Measurements from ENCODE around the gene BANF1. TPM values are rescaled to one million over a fixed set of nuclear protein-coding genes. Genes with fewer than 3 reads are reported as not detected.

Gene BANF1
- total RNA-seq, 2 donors from 2014 or later = 44.4 to 62.3 TPM

DNA sequence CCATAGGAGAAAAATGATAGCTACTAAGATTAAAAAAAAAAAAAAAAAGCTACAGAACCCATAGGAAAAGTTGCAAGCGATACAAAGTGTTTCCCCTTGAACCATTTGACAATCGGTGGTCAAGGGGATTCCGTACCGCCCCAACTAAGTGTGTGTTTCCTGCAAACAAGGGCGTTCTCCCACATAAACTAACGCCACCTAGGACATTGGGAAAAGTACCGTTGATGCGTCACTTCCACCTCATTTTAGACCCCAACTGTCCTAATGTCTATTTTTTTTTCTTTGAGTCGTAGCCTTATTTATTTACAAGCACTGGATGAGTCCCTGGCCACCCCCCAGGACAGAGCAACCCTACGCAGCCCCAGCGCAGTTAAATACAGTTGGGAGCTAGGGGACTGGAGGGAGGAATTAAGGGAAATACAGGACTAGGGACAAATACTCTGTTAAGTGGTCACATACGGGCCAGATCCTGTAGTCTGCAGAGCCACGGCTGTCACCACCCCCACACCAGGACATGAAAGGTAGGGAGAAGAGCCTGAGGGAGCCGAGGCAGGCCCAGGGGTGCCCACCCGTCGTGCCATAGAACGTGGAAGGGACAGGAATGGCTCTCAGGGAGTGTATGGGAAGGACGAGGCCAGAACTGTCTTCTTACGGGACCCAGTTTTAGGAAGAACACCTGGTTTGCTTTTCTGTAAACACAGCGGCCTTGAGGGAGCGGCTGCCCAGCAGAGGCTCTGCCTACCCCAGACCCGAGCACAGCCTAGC, 19.3 kb upstream of the BANF1 start:
- Histone ChIP-seq H3K27me3 (no peaks in the 10 kb centered on the region), H3K27ac (peak overlapping the region in 1 of 4 donors; percentile 9), H3K4me3 (no peak overlapping the region), H3K4me1 (no peaks in the 10 kb centered on the region), H3K36me3 (replicated peaks in 1 of 2; ENCODE audit: insufficient read depth in 1 of 2, low read depth in 2 of 2) (peaks cover 1 to 2% of the 10 kb centered on the region in 2 donors), H3K9me3 (no peaks in the 10 kb centered on the region)
- TF ChIP-seq, protein P1, sequence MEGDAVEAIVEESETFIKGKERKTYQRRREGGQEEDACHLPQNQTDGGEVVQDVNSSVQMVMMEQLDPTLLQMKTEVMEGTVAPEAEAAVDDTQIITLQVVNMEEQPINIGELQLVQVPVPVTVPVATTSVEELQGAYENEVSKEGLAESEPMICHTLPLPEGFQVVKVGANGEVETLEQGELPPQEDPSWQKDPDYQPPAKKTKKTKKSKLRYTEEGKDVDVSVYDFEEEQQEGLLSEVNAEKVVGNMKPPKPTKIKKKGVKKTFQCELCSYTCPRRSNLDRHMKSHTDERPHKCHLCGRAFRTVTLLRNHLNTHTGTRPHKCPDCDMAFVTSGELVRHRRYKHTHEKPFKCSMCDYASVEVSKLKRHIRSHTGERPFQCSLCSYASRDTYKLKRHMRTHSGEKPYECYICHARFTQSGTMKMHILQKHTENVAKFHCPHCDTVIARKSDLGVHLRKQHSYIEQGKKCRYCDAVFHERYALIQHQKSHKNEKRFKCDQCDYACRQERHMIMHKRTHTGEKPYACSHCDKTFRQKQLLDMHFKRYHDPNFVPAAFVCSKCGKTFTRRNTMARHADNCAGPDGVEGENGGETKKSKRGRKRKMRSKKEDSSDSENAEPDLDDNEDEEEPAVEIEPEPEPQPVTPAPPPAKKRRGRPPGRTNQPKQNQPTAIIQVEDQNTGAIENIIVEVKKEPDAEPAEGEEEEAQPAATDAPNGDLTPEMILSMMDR (IDR thresholded peaks at IDR 0.05) = no peak
- TF ChIP-seq POLR2A (IDR thresholded peaks at IDR 0.05) = no peak
- intact Hi-C loops (cut with DNase I) = loop anchor here (5.0 kb wide), 1 partner anchor 101 kb away; no protein-coding TSS in a partner anchor
- no peak for DNase-seq
- ATAC-seq = no peak
- 55 to 68% methylated on average over 21 to 22 of the region's 22 CpGs for WGBS, 2 donors

GRCh38 chr11:65983589-65983987, 18.7 kb upstream of the BANF1 start:
- no peaks in the 10 kb centered on the region for H3K36me3 ChIP-seq (replicated peaks in 1 of 2; ENCODE audit: insufficient read depth in 1 of 2, low read depth in 2 of 2)
- peak overlapping the region in 1 of 4 donors; percentile 9 for H3K27ac ChIP-seq
- no peak overlapping the region for H3K4me3 ChIP-seq
- 75% methylated on average over 5 of the region's 5 CpGs; no CpG with 5 or more reads in 1 of the 2 donors for WGBS, 2 donors
- intact Hi-C loops (cut with DNase I) = loop anchor here (5.0 kb wide), 1 partner anchor 101 kb away; no protein-coding TSS in a partner anchor
- TF ChIP-seq POLR2A (IDR thresholded peaks at IDR 0.05) = no peak
- TF ChIP-seq, protein P1 (IDR thresholded peaks at IDR 0.05) = no peak
- H3K4me1 ChIP-seq = no peaks in the 10 kb centered on the region
- H3K27me3 ChIP-seq = no peaks in the 10 kb centered on the region
- no peaks in the 10 kb centered on the region for H3K9me3 ChIP-seq
- no peak for DNase-seq
- no peak for ATAC-seq

DNA sequence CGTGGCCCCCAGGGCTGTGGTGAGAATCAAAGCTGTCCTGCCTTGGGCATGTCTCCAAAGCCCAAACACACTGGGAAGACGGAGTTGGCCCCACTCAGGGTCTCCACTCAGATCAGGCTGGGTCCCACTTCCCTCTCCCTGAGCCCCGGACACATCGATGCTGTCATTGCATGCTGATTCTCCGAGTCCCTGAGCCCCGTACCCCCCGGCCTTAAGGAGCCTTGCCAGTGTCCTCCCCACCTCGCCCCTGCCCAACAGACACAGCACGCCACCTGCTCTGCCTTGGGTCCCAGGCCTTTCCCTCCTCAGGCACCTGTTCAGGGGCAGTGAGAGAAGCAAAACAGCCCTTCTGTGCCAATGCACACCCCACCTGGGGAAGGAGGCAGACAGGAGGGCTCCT, 15.0 kb upstream of the BANF1 start:
- WGBS, 2 donors = 46 to 70% methylated on average over 8 to 9 of the region's 9 CpGs
- ATAC-seq (no peak), DNase-seq (no peak)
- no peak overlapping the region for H3K4me3 ChIP-seq
- H3K27ac ChIP-seq = no peak overlapping the region
- no peaks in the 10 kb centered on the region for H3K27me3 ChIP-seq
- no peaks in the 10 kb centered on the region for H3K36me3 ChIP-seq (replicated peaks in 1 of 2; ENCODE audit: insufficient read depth in 1 of 2, low read depth in 2 of 2)
- TF ChIP-seq, protein P1 (IDR thresholded peaks at IDR 0.05) = no peak
- TF ChIP-seq POLR2A (IDR thresholded peaks at IDR 0.05) = no peak
- no peaks in the 10 kb centered on the region for H3K9me3 ChIP-seq
- H3K4me1 ChIP-seq = peaks cover 5% of the 10 kb centered on the region
- intact Hi-C loops (cut with DNase I) = no loop called here

- Histone ChIP-seq H3K4me3 (no peak overlapping the region), H3K27ac (peak overlapping the region in 2 of 4 donors; percentile 27 to 36), H3K9me3 (no peaks in the 10 kb centered on the region), H3K36me3 (replicated peaks in 1 of 2; ENCODE audit: insufficient read depth in 1 of 2, low read depth in 2 of 2) (no peaks in the 10 kb centered on the region), H3K27me3 (no peaks in the 10 kb centered on the region), H3K4me1 (peaks cover 5% of the 10 kb centered on the region)
- TF ChIP-seq, protein P1 (IDR thresholded peaks at IDR 0.05) = peak; percentile 86 to 100 (median 99)
- no peak for TF ChIP-seq POLR2A (IDR thresholded peaks at IDR 0.05)
- 10% methylated on average over 8 to 10 of the region's 10 CpGs for WGBS, 2 donors
- ATAC-seq (peak; percentile 99), DNase-seq (peak; percentile 94 to 97 (median 95))
- intact Hi-C loops (cut with DNase I) = no loop called here
Observed at GRCh38 chr11:65988791-65989592, 13.3 kb upstream of the BANF1 start.

Measured in body of pancreas (tissue), 4 donors.